IPS-20b (cell line): ENCODE data around the gene MS4A18.
A peak's percentile ranks its signal among the peaks of the same experiment; 100 is the strongest.
"Not testable (repeated sequence)": the region's sequence is repeated elsewhere in the genome, so short reads cannot be mapped to it uniquely, and the experiment has no call there.

ENCODE experiments used
- H3K27ac ChIP-seq: one replicate; pipeline ENCODE4 v1.5.1; 2013; ENCODE audit warnings: low read length
- H3K27me3 ChIP-seq: 2 replicates; pipeline ENCODE4 v1.6.1; 2013; ENCODE audit warnings: mild to moderate bottlenecking, low read length, inconsistent platforms; ENCODE audit not compliant: insufficient read depth
- H3K36me3 ChIP-seq: 2 replicates; pipeline ENCODE4 v1.6.1; 2013; ENCODE audit warnings: low read depth, mild to moderate bottlenecking, inconsistent platforms, low read length, moderate library complexity; ENCODE audit not compliant: insufficient read depth
- H3K4me1 ChIP-seq: 2 replicates; pipeline ENCODE4 v1.6.1; 2013; ENCODE audit warnings: mild to moderate bottlenecking, control low read depth, inconsistent platforms, low read length, moderate library complexity; ENCODE audit not compliant: insufficient read depth
- H3K4me3 ChIP-seq: 2 replicates; pipeline ENCODE4 v1.5.1; 2013; ENCODE audit warnings: mild to moderate bottlenecking, low read length, inconsistent platforms
- H3K9ac ChIP-seq: 2 replicates; pipeline ENCODE4 v1.6.1; 2013; ENCODE audit warnings: low read depth, mild to moderate bottlenecking, inconsistent platforms, low read length, moderate library complexity
- H3K9me3 ChIP-seq: 2 replicates; pipeline ENCODE4 v1.6.1; 2013; ENCODE audit warnings: mild to moderate bottlenecking, low read depth, low read length, inconsistent platforms; ENCODE audit not compliant: insufficient read depth

The MS4A18 gene

DNA sequence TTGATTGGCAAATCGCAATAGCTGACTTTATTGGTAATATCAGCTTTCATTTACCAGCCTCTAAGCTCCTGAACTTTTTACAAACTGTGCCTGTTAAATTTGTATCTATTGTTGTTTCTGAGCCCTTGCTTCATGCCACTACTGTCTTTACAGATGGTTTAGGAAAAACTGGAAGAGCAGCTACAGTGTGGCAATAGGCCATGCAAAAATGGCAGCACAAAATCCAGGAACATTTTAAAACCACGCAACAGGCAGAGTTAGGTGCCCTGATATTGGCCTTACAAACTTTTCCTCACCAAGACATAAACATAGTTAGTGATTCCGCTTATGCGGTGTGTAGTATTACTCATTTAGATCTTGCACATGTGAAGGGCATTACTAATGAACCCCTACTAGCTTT, 34.2 kb downstream of the MS4A18 start:
- H3K4me3 ChIP-seq, H3K27me3 ChIP-seq, H3K27ac ChIP-seq, H3K9me3 ChIP-seq, H3K36me3 ChIP-seq, H3K4me1 ChIP-seq, H3K9ac ChIP-seq: not testable (repeated sequence)

GRCh38 chr11:60759438-60760225, 35.1 kb downstream of the MS4A18 start:
- H3K9me3 ChIP-seq, H3K36me3 ChIP-seq, H3K4me1 ChIP-seq, H3K27me3 ChIP-seq, H3K27ac ChIP-seq, H3K4me3 ChIP-seq, H3K9ac ChIP-seq: not testable (repeated sequence)

- Histone ChIP-seq H3K4me3 (no peak overlapping the region), H3K9ac (no peak overlapping the region), H3K36me3 (no peaks in the 10 kb centered on the region), H3K9me3 (no peaks in the 10 kb centered on the region), H3K27ac (no peak overlapping the region), H3K27me3 (peaks cover 3% of the 10 kb centered on the region; the same call in 1 of the 2 replicates), H3K4me1 (no peaks in the 10 kb centered on the region; the same call in 1 of the 2 replicates)
Observed at GRCh38 chr11:60761436-60762190, 37.1 kb downstream of the MS4A18 start.

GRCh38 chr11:60762851-60763691, 38.6 kb downstream of the MS4A18 start:
- H3K27me3 ChIP-seq: peaks cover 17% of the 10 kb centered on the region
- no peak overlapping the region for H3K9ac ChIP-seq

GRCh38 chr11:60763692-60764369, 39.3 kb downstream of the MS4A18 start:
- Histone ChIP-seq H3K4me1 (no peaks in the 10 kb centered on the region; the same call in 1 of the 2 replicates), H3K27ac (no peak overlapping the region), H3K27me3 (peaks cover 24% of the 10 kb centered on the region), H3K4me3 (no peak overlapping the region), H3K9me3 (no peaks in the 10 kb centered on the region), H3K36me3 (no peaks in the 10 kb centered on the region), H3K9ac (peak overlapping the region; percentile 35; the same call in 1 of the 2 replicates)

More at GRCh38 chr11:60762851-60763691, 38.6 kb downstream of the MS4A18 start:
- Histone ChIP-seq H3K4me3 (no peak overlapping the region), H3K4me1 (no peaks in the 10 kb centered on the region; the same call in 1 of the 2 replicates), H3K9me3 (no peaks in the 10 kb centered on the region), H3K36me3 (no peaks in the 10 kb centered on the region), H3K27ac (no peak overlapping the region)

DNA sequence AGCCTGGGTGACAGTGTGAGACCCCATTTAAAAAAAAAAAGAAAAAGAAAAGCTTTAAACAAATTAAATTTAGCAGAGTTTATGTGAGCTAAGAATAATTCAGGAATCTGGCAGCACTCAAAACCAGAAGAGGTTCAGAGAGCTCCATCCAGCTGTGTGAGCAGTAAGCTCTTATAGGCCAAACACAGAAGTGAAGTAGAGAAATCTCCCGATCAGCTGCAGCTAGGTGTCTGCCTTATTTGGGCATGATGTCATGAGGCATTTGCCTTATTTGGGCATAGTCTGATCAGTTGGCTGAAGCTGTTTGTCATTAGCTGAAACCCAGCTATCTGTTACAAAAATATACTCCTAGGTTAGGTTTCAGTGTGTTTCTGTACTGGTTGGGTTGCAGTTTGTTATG, 40.4 kb downstream of the MS4A18 start:
- no peak overlapping the region; the same call in 1 of the 2 replicates for H3K9ac ChIP-seq
- peaks cover 24% of the 10 kb centered on the region for H3K27me3 ChIP-seq
- H3K27ac ChIP-seq: no peak overlapping the region
- no peak overlapping the region for H3K4me3 ChIP-seq
- H3K4me1 ChIP-seq: no peaks in the 10 kb centered on the region; the same call in 1 of the 2 replicates
- H3K9me3 ChIP-seq: no peaks in the 10 kb centered on the region
- H3K36me3 ChIP-seq: no peaks in the 10 kb centered on the region

GRCh38 chr11:60765355-60765754, 40.8 kb downstream of the MS4A18 start:
- Histone ChIP-seq H3K4me1 (no peaks in the 10 kb centered on the region; the same call in 1 of the 2 replicates), H3K27ac (no peak overlapping the region)

DNA sequence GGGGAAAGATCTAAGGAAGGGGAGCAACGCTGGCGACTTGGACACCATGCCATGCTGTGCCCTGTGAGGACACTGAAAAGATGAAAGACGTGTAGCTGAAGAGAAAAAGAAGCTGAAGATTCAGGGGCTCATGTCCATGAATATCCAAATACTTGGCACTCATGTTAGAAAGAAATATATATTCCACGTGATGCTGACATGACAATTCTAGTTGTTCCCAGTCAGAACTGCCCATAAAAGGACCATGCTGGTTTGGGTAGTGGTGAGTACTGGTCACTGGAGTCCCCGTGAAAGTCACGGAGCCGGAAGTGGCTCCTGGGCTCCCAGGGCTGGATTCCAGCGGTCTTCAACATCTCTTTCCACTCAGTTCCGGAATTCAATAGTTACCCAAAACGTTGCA, 42.0 kb downstream of the MS4A18 start:
- H3K27me3 ChIP-seq: peaks cover 24% of the 10 kb centered on the region
- H3K36me3 ChIP-seq: no peaks in the 10 kb centered on the region
- H3K27ac ChIP-seq: no peak overlapping the region

More at GRCh38 chr11:60765355-60765754, 40.8 kb downstream of the MS4A18 start:
- H3K9me3 ChIP-seq: no peaks in the 10 kb centered on the region
- no peak overlapping the region; the same call in 1 of the 2 replicates for H3K9ac ChIP-seq
- H3K4me3 ChIP-seq: no peak overlapping the region
- H3K36me3 ChIP-seq: no peaks in the 10 kb centered on the region
- H3K27me3 ChIP-seq: peaks cover 24% of the 10 kb centered on the region

DNA sequence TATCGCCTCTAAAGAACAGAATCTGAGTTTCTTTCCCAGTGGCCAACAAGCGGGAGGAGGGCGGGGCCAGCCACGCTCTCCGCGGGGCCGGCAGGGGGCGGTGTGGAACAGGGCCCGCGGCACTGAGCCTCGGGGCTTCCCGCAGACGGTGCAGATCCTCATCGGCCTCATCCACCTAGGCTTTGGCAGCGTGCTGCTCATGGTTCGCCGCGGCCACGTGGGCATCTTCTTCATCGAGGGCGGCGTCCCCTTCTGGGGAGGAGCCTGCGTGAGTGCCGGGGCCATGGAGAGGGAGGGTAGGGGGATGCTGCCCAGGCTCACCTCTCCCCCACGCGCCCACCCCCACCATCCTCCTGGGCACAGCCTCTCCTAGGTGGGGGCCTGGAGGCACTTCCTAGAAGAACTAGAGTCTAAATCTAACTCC, 42.9 kb downstream of the MS4A18 start:
- H3K4me1 ChIP-seq: no peaks in the 10 kb centered on the region; the same call in 1 of the 2 replicates
- H3K27me3 ChIP-seq: peaks cover 24% of the 10 kb centered on the region

More for the DNA sequence above, 42.0 kb downstream of the MS4A18 start:
- no peaks in the 10 kb centered on the region; the same call in 1 of the 2 replicates for H3K4me1 ChIP-seq
- H3K4me3 ChIP-seq: no peak overlapping the region
- no peaks in the 10 kb centered on the region for H3K9me3 ChIP-seq
- no peak overlapping the region for H3K9ac ChIP-seq

DNA sequence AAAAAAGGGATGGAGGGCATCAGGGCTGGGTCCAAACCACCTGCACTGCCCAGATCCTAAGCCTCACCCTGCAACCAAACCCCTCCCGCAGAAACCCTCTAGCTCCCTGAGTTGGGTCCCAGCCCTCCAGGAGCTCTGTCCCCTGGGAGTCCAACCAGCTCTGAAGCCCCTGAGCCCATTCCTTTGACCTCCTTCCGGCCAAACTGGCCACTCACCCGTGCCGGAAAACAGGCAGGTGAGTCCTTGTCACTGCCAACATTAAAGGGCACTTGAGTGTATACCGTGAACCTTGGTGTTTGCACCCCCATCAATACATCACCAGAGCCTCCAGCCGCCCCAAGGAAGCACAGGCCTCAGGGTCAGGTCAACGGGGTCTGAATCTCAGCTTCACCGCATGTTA, 43.7 kb downstream of the MS4A18 start:
- Histone ChIP-seq H3K27me3 (peaks cover 24% of the 10 kb centered on the region), H3K4me1 (no peaks in the 10 kb centered on the region; the same call in 1 of the 2 replicates), H3K9ac (no peak overlapping the region), H3K4me3 (no peak overlapping the region), H3K9me3 (no peaks in the 10 kb centered on the region), H3K27ac (no peak overlapping the region), H3K36me3 (no peaks in the 10 kb centered on the region)

More for the DNA sequence above, 42.9 kb downstream of the MS4A18 start:
- H3K9ac ChIP-seq: no peak overlapping the region
- H3K9me3 ChIP-seq: no peaks in the 10 kb centered on the region
- no peaks in the 10 kb centered on the region for H3K36me3 ChIP-seq
- no peak overlapping the region for H3K27ac ChIP-seq
- H3K4me3 ChIP-seq: no peak overlapping the region

DNA sequence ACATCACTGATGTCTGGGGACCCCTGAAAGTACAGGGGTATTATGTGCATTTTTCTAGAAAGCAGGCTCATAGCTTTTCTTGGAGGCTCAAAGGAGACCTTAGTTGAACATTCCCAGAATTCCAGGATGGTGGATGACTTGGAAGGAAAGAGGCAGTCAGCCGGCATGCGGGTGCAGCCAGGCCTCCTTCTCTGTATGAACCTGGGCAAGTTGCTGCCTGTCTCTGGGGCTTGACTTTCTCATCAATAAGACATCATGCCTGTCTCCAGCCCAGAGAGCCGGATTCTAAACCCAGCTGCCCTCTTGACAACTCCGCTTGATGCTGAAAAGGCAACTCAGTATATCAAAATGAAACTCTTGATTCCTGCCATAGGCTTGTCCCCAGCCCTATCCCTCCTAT, 44.8 kb downstream of the MS4A18 start:
- Histone ChIP-seq H3K4me3 (no peak overlapping the region), H3K4me1 (no peaks in the 10 kb centered on the region; the same call in 1 of the 2 replicates), H3K27ac (no peak overlapping the region), H3K9ac (no peak overlapping the region), H3K27me3 (peaks cover 24% of the 10 kb centered on the region), H3K9me3 (no peaks in the 10 kb centered on the region), H3K36me3 (no peaks in the 10 kb centered on the region)
